ENCODE results near the gene ST3GAL4.
"Not testable (repeated sequence)": the region's sequence is repeated elsewhere in the genome, so short reads cannot be mapped to it uniquely, and the experiment has no call there.

Gene ST3GAL4

GRCh38 chr11:126386729-126387071 lies 31.2 kb downstream of the ST3GAL4 start:
- H3K36me3 Mint-ChIP-seq, DNase-seq, H3K9me3 Mint-ChIP-seq, H3K4me3 Mint-ChIP-seq, H3K27ac Mint-ChIP-seq, H3K27me3 Mint-ChIP-seq: not testable (repeated sequence)
- peaks cover 4 to 16% of the 10 kb centered on the region in 2 donors for H3K4me1 Mint-ChIP-seq
- ATAC-seq (replicated peaks) = peak in 1 of 2 donors; percentile 27

- no peak overlapping the region for H3K4me3 Mint-ChIP-seq
- DNase-seq (no peak), ATAC-seq (replicated peaks) (no peak)
- peaks cover 8 to 28% of the 10 kb centered on the region in 2 donors for H3K4me1 Mint-ChIP-seq
- no peaks in the 10 kb centered on the region for H3K36me3 Mint-ChIP-seq
- H3K9me3 Mint-ChIP-seq = no peaks in the 10 kb centered on the region
- H3K27ac Mint-ChIP-seq = no peak overlapping the region
- H3K27me3 Mint-ChIP-seq = peaks cover 11% of the 10 kb centered on the region in 2 donors
Measured at GRCh38 chr11:126387857-126388256, 32.4 kb downstream of the ST3GAL4 start.

GRCh38 chr11:126390272-126390867 lies 34.9 kb downstream of the ST3GAL4 start:
- Mint-ChIP-seq H3K27ac (no peak overlapping the region), H3K9me3 (no peaks in the 10 kb centered on the region), H3K27me3 (peaks cover 16 to 17% of the 10 kb centered on the region in 2 donors), H3K4me1 (peaks cover 11 to 33% of the 10 kb centered on the region in 2 donors), H3K36me3 (no peaks in the 10 kb centered on the region), H3K4me3 (no peak overlapping the region)
- DNase-seq (no peak), ATAC-seq (replicated peaks) (no peak)

- H3K27ac Mint-ChIP-seq = no peak overlapping the region
Measured at GRCh38 chr11:126391286-126391954, 35.9 kb downstream of the ST3GAL4 start.

GRCh38 chr11:126391970-126392632 lies 36.6 kb downstream of the ST3GAL4 start:
- no peak for DNase-seq
- Mint-ChIP-seq H3K27ac (no peak overlapping the region), H3K9me3 (no peaks in the 10 kb centered on the region), H3K36me3 (no peaks in the 10 kb centered on the region), H3K4me1 (peaks cover 11 to 22% of the 10 kb centered on the region in 2 donors), H3K27me3 (peaks cover 16 to 17% of the 10 kb centered on the region in 2 donors), H3K4me3 (peak overlapping the region in 1 of 2 donors; percentile 35)
- peak; percentile 74 to 83 for ATAC-seq (replicated peaks)

More at GRCh38 chr11:126391286-126391954, 35.9 kb downstream of the ST3GAL4 start:
- Mint-ChIP-seq H3K4me1 (peaks cover 11 to 28% of the 10 kb centered on the region in 2 donors), H3K36me3 (no peaks in the 10 kb centered on the region), H3K27me3 (peaks cover 16 to 17% of the 10 kb centered on the region in 2 donors), H3K4me3 (no peak overlapping the region), H3K9me3 (no peaks in the 10 kb centered on the region)
- ATAC-seq (replicated peaks) (peak in 1 of 2 donors; percentile 10), DNase-seq (no peak)

GRCh38 chr11:126392633-126393013 lies 37.1 kb downstream of the ST3GAL4 start:
- Mint-ChIP-seq H3K36me3 (no peaks in the 10 kb centered on the region), H3K4me1 (peaks cover 11 to 22% of the 10 kb centered on the region in 2 donors), H3K27ac (no peak overlapping the region), H3K9me3 (no peaks in the 10 kb centered on the region), H3K4me3 (no peak overlapping the region), H3K27me3 (peaks cover 16 to 17% of the 10 kb centered on the region in 2 donors)
- DNase-seq (no peak), ATAC-seq (replicated peaks) (peak in 1 of 2 donors; percentile 8)

GRCh38 chr11:126393143-126393542 lies 37.7 kb downstream of the ST3GAL4 start:
- Mint-ChIP-seq H3K4me1 (peaks cover 11 to 22% of the 10 kb centered on the region in 2 donors), H3K36me3 (no peaks in the 10 kb centered on the region), H3K4me3 (no peak overlapping the region), H3K27me3 (peaks cover 16 to 17% of the 10 kb centered on the region in 2 donors), H3K9me3 (no peaks in the 10 kb centered on the region), H3K27ac (no peak overlapping the region)
- ATAC-seq (replicated peaks) (no peak), DNase-seq (no peak)

- Mint-ChIP-seq H3K36me3 (no peaks in the 10 kb centered on the region), H3K4me1 (peaks cover 11 to 22% of the 10 kb centered on the region in 2 donors), H3K27ac (no peak overlapping the region), H3K4me3 (no peak overlapping the region), H3K9me3 (no peaks in the 10 kb centered on the region), H3K27me3 (peaks cover 16 to 17% of the 10 kb centered on the region in 2 donors)
- no peak for DNase-seq
- no peak for ATAC-seq (replicated peaks)
Measured at GRCh38 chr11:126394036-126394435, 38.5 kb downstream of the ST3GAL4 start.

GRCh38 chr11:126394634-126395072 lies 39.2 kb downstream of the ST3GAL4 start:
- H3K4me3 Mint-ChIP-seq; H3K9me3 Mint-ChIP-seq; ATAC-seq (replicated peaks); H3K27ac Mint-ChIP-seq; H3K36me3 Mint-ChIP-seq; DNase-seq: not testable (repeated sequence)
- peaks cover 16 to 17% of the 10 kb centered on the region in 2 donors for H3K27me3 Mint-ChIP-seq
- peaks cover 11 to 22% of the 10 kb centered on the region in 2 donors for H3K4me1 Mint-ChIP-seq

GRCh38 chr11:126395784-126396183 lies 40.3 kb downstream of the ST3GAL4 start:
- H3K9me3 Mint-ChIP-seq; H3K4me3 Mint-ChIP-seq; DNase-seq; ATAC-seq (replicated peaks); H3K36me3 Mint-ChIP-seq; H3K27ac Mint-ChIP-seq: not testable (repeated sequence)
- H3K27me3 Mint-ChIP-seq = peaks cover 17 to 21% of the 10 kb centered on the region in 2 donors
- peaks cover 11 to 22% of the 10 kb centered on the region in 2 donors for H3K4me1 Mint-ChIP-seq

- not testable (repeated sequence) for H3K36me3 Mint-ChIP-seq; H3K4me3 Mint-ChIP-seq; ATAC-seq (replicated peaks); H3K27ac Mint-ChIP-seq; H3K9me3 Mint-ChIP-seq; DNase-seq
- H3K27me3 Mint-ChIP-seq = peaks cover 15 to 20% of the 10 kb centered on the region in 2 donors
- peaks cover 11 to 21% of the 10 kb centered on the region in 2 donors for H3K4me1 Mint-ChIP-seq
Measured at GRCh38 chr11:126396266-126396665, 40.8 kb downstream of the ST3GAL4 start.

- ATAC-seq (replicated peaks) (no peak), DNase-seq (no peak)
- Mint-ChIP-seq H3K9me3 (peaks cover 0 to 3% of the 10 kb centered on the region in 2 donors), H3K36me3 (peaks cover 0 to 2% of the 10 kb centered on the region in 2 donors), H3K4me3 (no peak overlapping the region), H3K27me3 (peaks cover 18 to 21% of the 10 kb centered on the region in 2 donors), H3K4me1 (peaks cover 7 to 14% of the 10 kb centered on the region in 2 donors), H3K27ac (no peak overlapping the region)
Measured at GRCh38 chr11:126396965-126397364, 41.5 kb downstream of the ST3GAL4 start.

GRCh38 chr11:126398296-126398695 lies 42.8 kb downstream of the ST3GAL4 start:
- Mint-ChIP-seq H3K27ac (no peak overlapping the region), H3K27me3 (peaks cover 9 to 14% of the 10 kb centered on the region in 2 donors), H3K36me3 (peaks cover 0 to 2% of the 10 kb centered on the region in 2 donors), H3K4me1 (peaks cover under 1% of the 10 kb centered on the region in 2 donors), H3K4me3 (no peak overlapping the region), H3K9me3 (peaks cover 0 to 3% of the 10 kb centered on the region in 2 donors)
- no peak for ATAC-seq (replicated peaks)
- DNase-seq = no peak

- H3K4me3 Mint-ChIP-seq = no peak overlapping the region
- ATAC-seq (replicated peaks) (no peak), DNase-seq (no peak)
- H3K9me3 Mint-ChIP-seq = peaks cover 0 to 3% of the 10 kb centered on the region in 2 donors
- no peak overlapping the region for H3K27ac Mint-ChIP-seq
- no peaks in the 10 kb centered on the region for H3K4me1 Mint-ChIP-seq
- peaks cover 0 to 2% of the 10 kb centered on the region in 2 donors for H3K36me3 Mint-ChIP-seq
- peaks cover 8 to 13% of the 10 kb centered on the region in 2 donors for H3K27me3 Mint-ChIP-seq
Measured at GRCh38 chr11:126398721-126399120, 43.2 kb downstream of the ST3GAL4 start.

All from stimulated activated naive B cell treated with anti-CD40 and anti-IgM and Interleukin-4, amounts not matched to agents 10 μg/mL and 1 μg/mL and 100 μg/mL, for 72 hours (primary cell).